Pancreas (tissue), 10 donors: ENCODE results near the gene DGKG. TPM values are rescaled to one million over a fixed set of nuclear protein-coding genes. Genes with fewer than 3 reads are reported as not detected.

Experiments
- ATAC-seq, 4 donors: fragments of 200-7000 bp; cut with Tn5 transposase; one replicate each; pipeline versions ENCODE4 v1.8.0 to v1.9.1; 2020; ENCODE audit warnings: mild to moderate bottlenecking in 4 of 4, moderate library complexity in 4 of 4
- DNase-seq, 6 donors: peaks; one replicate each; pipeline ENCODE4 v3.0.0-alpha.2; 2020
- FAIRE-seq: peaks from 2 replicates; lab custom pipeline; 2012; peaks lifted over from hg19 to GRCh38; lab: Jason Lieb, UNC
- H3K27ac ChIP-seq, 4 donors: fragments of 200-600 bp; sonication (generic); 1 replicate in 3 of 4; 2 replicates in 1 of 4; pipeline versions ENCODE4 v1.5.0 to v1.8.0; 2020
- H3K27me3 ChIP-seq, 4 donors: fragments of 200-600 bp; one replicate each; pipeline ENCODE4 v1.8.0; 2021
- H3K36me3 ChIP-seq, 3 donors: fragments of 200-600 bp; sonication (generic) in 1 of 3; one replicate each; pipeline versions ENCODE4 v1.5.0 to v1.8.0; 2020 to 2021
- H3K4me1 ChIP-seq, 3 donors: fragments of 200-600 bp; one replicate each; pipeline ENCODE4 v1.8.0; 2021
- H3K4me3 ChIP-seq, 4 donors: fragments of 200-600 bp; sonication (generic) in 2 of 4; one replicate each; pipeline versions ENCODE4 v1.5.0 to v1.8.0; 2020 to 2021
- H3K9me3 ChIP-seq, 4 donors: fragments of 200-600 bp; one replicate each; pipeline ENCODE4 v1.8.0; 2021
- CTCF ChIP-seq, 4 donors: fragments of 200-600 bp; sonication (generic) in 3 of 4; IDR thresholded peaks; one replicate each; pipeline versions ENCODE4 v1.5.0 to v1.8.0; 2021; ENCODE audit warnings: antibody characterized with exemption in 4 of 4
- WGBS, 2 donors: extraction: QIAGEN DNeasy Blood & Tissue Kit; methylation state at CpG; one replicate each; pipeline ENCODE4 v1.1.7; 2013; 5-methylcytosine and 5-hydroxymethylcytosine counted together
- intact Hi-C, 3 donors: fragments of 100-400 bp; cut with DNase I; formaldehyde crosslinking; loops; one replicate each; pipeline versions ENCODE4 v1.11.1 to v1.14.2; 2022
- polyA plus RNA-seq, 2 donors: library from polyadenylated mRNA; stranded (reverse); fragments of 200-250 nt; gene quantifications; one replicate each; pipeline ENCODE4 v1.2.3, GENCODE V29; 2013
- total RNA-seq, 6 donors: library from RNA; stranded (reverse); fragmentation: NEBNext Ultra II Directional in 4 of 6; extraction: Animal tissue kit (Norgen Biotek cat#: 25700) in 4 of 6; gene quantifications; one replicate each; pipeline versions ENCODE4 v1.2.1 to v1.2.4, GENCODE V29; 2021 to 2023
- donor health status: healthy with polysubstance abuse.
- donor health status: DM: no; HTN: no; CAD: no; lungs with moderate emphysema.
- donor health status: DM: no; HTN: no; CAD: no.
- donor health status: control.
- donor health status: control.
- donor health status: Bipolar disorder and iron deficiency.
- donor health status: DM: yes; HTN: yes; CAD: no.
- donor health status: DM: no; HTN: no; CAD: no.
- donor health status: DM: no; HTN: no; CAD: no.
- donor health status: DM: yes; HTN: yes; CAD: no.

DGKG gene
- total and polyA plus RNA-seq, 8 donors = 0.16 to 2.0 (median 0.88) TPM

DNA sequence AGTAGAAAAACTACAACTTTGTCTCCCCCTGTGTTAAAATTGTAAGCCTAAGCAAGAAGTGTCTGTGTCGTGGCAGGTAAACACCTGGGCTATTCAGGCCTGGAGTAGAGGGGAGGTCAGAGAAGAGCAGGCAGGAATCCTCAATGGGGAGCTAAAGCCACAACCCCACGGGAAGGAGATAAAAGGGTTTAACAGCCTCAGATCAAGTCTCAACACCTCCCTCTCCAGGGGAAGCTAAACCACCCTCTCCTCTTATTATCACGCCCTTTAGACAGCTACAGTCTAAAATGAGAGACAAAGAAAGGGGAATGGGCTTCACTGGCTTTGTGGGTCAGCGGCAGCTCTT, 264.7 kb downstream of the DGKG start:
- no peak for TF ChIP-seq CTCF (IDR thresholded peaks at IDR 0.05)
- no peak for DNase-seq
- intact Hi-C loops = no loop called here
- H3K36me3 ChIP-seq = no peaks in the 10 kb centered on the region
- no peaks in the 10 kb centered on the region for H3K9me3 ChIP-seq
- H3K27ac ChIP-seq = peak overlapping the region in 3 of 4 donors; percentile 52 to 71 (median 66)
- peak in 1 of 4 donors; percentile 1 for ATAC-seq
- peaks cover 17 to 43% (median 32%) of the 10 kb centered on the region in 3 donors for H3K4me1 ChIP-seq
- no peak for FAIRE-seq
- no peaks in the 10 kb centered on the region for H3K27me3 ChIP-seq
- WGBS, 2 donors = 35 to 36% methylated on average over 4 of the region's 4 CpGs
- peak overlapping the region in 2 of 4 donors; percentile 31 to 43 for H3K4me3 ChIP-seq

Other genes starting within 250 kb of the DGKG start
- 1 to 10 TPM; 1.2 to 3.0 (median 1.8) TPM for gene CRYGS, start 182.1 kb upstream of the DGKG start, total RNA-seq
- gene CRYGS, start 182.1 kb upstream of the DGKG start, polyA plus RNA-seq = 10 to 100 TPM; 11.0 to 16.6 TPM
- 1 to 10 TPM; 3.8 to 7.4 (median 5.5) TPM for gene TBCCD1, start 205.1 kb upstream of the DGKG start, total RNA-seq
- 1 to 10 TPM; 2.6 to 4.2 TPM for gene TBCCD1, start 205.1 kb upstream of the DGKG start, polyA plus RNA-seq
- 10 to 100 TPM; 21.9 to 33.2 (median 30.2) TPM for gene DNAJB11, start 208.5 kb upstream of the DGKG start, total RNA-seq
- gene DNAJB11, start 208.5 kb upstream of the DGKG start, polyA plus RNA-seq = 10 to 100 TPM; 37.1 to 52.6 TPM